ENCODE results near the gene GPR137C.

DNA sequence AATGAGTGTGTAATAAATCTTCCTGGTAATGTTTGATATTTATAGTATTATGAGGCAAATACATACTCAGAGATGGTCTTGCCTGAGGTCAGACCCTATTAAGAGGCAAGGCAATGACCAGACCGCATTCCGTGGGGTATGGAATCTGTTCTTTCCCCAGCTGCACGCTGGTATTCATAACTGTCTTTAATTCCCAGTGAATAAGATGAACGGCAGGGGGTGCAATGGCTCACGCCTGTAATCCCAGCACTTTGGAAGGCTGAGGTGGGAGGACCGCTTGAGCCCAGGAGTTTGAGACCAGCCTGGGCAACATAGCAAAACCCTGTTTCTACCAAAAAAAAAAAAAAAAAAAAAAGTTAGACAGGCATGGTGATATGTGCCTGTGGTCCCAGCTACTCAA is 98.1 kb downstream of the GPR137C start:
- TF ChIP-seq GATA2 (IDR thresholded peaks at IDR 0.05; ENCODE audit: low read depth, low read length) (no peak), GATA3 (IDR thresholded peaks at IDR 0.05; ENCODE audit: low read depth, low read length) (no peak)

All from SH-SY5Y (cell line).